OCI-LY3 (cell line): Measurements from ENCODE around the gene EXD1.

Source experiments
- EZH2phosphoT487 ChIP-seq: fragments of 200-600 bp; shearing (Covaris generic); IDR thresholded peaks from 2 replicates; pipeline ENCODE4 v1.6.1; 2018; ENCODE audit warnings: antibody characterized with exemption, mixed run types, low read depth
- TF ChIP-seq, protein P1 (sequence below): fragments of 200-600, 300-600 bp; sonication (generic); IDR thresholded peaks from 2 replicates; pipeline ENCODE4 v1.5.1; 2014; ENCODE audit warnings: antibody characterized with exemption, low read length, low read depth

- TF ChIP-seq, protein P1, sequence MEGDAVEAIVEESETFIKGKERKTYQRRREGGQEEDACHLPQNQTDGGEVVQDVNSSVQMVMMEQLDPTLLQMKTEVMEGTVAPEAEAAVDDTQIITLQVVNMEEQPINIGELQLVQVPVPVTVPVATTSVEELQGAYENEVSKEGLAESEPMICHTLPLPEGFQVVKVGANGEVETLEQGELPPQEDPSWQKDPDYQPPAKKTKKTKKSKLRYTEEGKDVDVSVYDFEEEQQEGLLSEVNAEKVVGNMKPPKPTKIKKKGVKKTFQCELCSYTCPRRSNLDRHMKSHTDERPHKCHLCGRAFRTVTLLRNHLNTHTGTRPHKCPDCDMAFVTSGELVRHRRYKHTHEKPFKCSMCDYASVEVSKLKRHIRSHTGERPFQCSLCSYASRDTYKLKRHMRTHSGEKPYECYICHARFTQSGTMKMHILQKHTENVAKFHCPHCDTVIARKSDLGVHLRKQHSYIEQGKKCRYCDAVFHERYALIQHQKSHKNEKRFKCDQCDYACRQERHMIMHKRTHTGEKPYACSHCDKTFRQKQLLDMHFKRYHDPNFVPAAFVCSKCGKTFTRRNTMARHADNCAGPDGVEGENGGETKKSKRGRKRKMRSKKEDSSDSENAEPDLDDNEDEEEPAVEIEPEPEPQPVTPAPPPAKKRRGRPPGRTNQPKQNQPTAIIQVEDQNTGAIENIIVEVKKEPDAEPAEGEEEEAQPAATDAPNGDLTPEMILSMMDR = no peak
- no peak for TF ChIP-seq EZH2phosphoT487
These were observed 5.4 kb upstream of the EXD1 start for GRCh38 chr15:41235929-41236328.
